IPS-18c (cell line): ENCODE data around the gene TMBIM1.

Experiments used
- H3K4me3 ChIP-seq: 2 replicates; pipeline ENCODE4 v1.7.0; 2013; ENCODE audit warnings: low read depth, mild to moderate bottlenecking, low read length, moderate library complexity; ENCODE audit not compliant: insufficient read depth
- H3K9me3 ChIP-seq: one replicate; pipeline ENCODE4 v1.6.1; 2013; ENCODE audit warnings: mild to moderate bottlenecking, low read length, moderate library complexity; ENCODE audit not compliant: control insufficient read depth, insufficient read depth

The TMBIM1 gene

GRCh38 chr2:218253232-218253625, 39.1 kb downstream of the TMBIM1 start:
- Histone ChIP-seq H3K4me3 (no peak overlapping the region), H3K9me3 (no peaks in the 10 kb centered on the region)

- no peak overlapping the region for H3K4me3 ChIP-seq
- no peaks in the 10 kb centered on the region for H3K9me3 ChIP-seq
Observed at GRCh38 chr2:218252509-218253231, 39.6 kb downstream of the TMBIM1 start.

GRCh38 chr2:218249691-218250090, 42.6 kb downstream of the TMBIM1 start:
- H3K4me3 ChIP-seq, result no peak overlapping the region

GRCh38 chr2:218245214-218245613, 47.1 kb downstream of the TMBIM1 start:
- H3K4me3 ChIP-seq, result no peak overlapping the region
- H3K9me3 ChIP-seq, result no peaks in the 10 kb centered on the region

More at GRCh38 chr2:218249691-218250090, 42.6 kb downstream of the TMBIM1 start:
- no peaks in the 10 kb centered on the region for H3K9me3 ChIP-seq

DNA sequence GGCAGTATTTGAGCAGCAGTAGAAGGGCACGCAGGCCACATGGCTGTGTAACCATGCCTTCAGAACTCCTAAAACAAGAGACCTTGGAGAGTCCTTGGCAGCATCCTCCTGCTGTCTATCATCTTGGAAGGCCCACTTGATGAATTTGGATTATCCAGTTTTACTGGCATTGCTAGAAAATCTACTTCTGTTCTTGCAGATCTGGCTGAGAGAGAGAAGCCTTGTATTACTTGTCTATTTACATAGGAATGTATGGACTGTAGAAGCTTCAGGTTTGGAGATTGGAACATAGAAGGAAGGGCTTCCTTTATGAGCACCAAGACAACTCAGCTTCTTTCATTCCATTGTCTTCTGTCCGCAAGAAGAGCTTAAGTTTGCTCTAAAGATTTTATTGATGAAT, 47.6 kb downstream of the TMBIM1 start:
- no peak overlapping the region for H3K4me3 ChIP-seq

DNA sequence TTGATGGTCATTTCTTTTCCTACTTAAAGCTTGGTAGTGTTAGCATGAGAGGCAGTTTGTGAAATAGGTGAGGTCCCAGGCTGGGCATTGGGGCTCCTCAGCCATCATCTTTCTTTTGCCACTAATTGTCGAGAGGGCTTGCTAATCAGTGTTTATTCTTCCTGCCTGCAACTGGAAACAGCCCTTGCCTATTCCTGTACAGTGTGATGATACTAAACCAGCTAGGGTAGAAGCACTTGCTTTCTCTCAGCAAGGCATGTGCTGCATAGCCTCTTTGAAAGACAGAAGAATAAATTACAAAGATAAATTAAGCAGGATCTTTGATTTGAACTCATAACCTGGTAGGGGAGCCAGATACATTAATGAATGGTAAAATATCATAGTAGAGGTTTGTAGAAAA, 48.1 kb downstream of the TMBIM1 start:
- Histone ChIP-seq H3K4me3 (no peak overlapping the region), H3K9me3 (no peaks in the 10 kb centered on the region)

More for the DNA sequence above, 47.6 kb downstream of the TMBIM1 start:
- H3K9me3 ChIP-seq, result no peaks in the 10 kb centered on the region

GRCh38 chr2:218238887-218239286, 53.4 kb downstream of the TMBIM1 start:
- no peaks in the 10 kb centered on the region for H3K9me3 ChIP-seq
- H3K4me3 ChIP-seq, result no peak overlapping the region

GRCh38 chr2:218236829-218237228, 55.5 kb downstream of the TMBIM1 start:
- Histone ChIP-seq H3K9me3 (no peaks in the 10 kb centered on the region), H3K4me3 (no peak overlapping the region)

DNA sequence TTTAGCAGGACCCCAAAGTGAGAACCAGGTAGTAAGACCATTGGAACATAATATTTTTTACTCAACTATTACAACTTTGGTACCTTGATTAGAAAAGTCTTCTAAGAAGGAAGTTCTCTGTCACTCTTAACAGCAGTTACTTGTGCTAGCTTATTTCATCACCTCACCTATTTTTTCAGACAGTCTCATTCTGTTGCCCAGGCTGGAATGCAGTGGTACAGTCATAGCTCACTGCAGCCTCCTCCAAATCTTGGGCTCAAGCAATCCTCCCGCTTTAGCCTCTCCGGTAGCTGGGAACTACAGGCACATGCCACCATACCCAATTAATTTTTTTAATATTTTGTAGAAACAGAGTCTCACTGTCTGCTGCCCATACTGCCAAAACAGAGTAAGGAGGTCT, 57.3 kb downstream of the TMBIM1 start:
- no peak overlapping the region for H3K4me3 ChIP-seq
- H3K9me3 ChIP-seq, result no peaks in the 10 kb centered on the region

GRCh38 chr2:218234521-218234920, 57.8 kb downstream of the TMBIM1 start:
- Histone ChIP-seq H3K4me3 (no peak overlapping the region), H3K9me3 (no peaks in the 10 kb centered on the region)

- Histone ChIP-seq H3K4me3 (no peak overlapping the region), H3K9me3 (no peaks in the 10 kb centered on the region)
Observed at GRCh38 chr2:218233543-218233942, 58.8 kb downstream of the TMBIM1 start.

DNA sequence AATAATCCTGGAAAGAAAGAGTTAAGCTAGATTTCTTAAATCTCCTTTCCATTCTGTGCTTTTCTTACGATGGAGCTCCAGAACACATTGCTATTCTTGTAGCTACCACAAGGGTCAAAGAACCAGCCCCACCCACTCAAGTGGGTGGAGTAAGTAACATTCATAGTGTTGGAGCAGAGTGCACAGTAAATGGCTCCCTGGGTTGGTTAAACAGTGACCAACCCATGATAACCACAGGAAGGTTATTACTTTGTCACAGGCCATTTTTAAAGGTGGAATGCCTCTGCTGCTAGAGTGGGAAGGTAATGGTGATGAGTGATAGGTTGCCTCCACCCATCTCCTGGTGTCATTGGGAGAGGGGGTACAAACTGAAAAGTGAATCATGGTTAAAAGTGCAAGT, 61.4 kb downstream of the TMBIM1 start:
- no peaks in the 10 kb centered on the region for H3K9me3 ChIP-seq
- no peak overlapping the region for H3K4me3 ChIP-seq

DNA sequence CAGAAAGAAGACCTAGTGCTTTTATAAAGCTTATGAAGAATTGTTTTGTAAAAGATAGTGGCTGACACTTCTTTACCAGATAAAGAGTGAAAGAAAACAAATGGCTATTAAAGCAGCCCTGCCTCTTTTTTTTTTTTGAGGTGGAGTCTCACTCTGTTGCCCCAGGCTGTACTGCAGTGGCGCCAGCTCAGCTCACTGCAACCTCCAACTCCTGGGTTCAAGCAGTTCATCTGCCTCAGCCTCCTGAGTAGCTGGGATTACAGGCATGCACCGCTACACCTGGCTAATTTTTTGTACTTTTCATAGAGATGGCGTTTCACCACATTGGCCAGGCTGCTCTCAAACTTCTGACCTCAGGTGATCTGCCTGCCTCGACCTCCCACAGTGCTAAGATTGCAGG, 62.5 kb downstream of the TMBIM1 start:
- H3K4me3 ChIP-seq, result no peak overlapping the region

GRCh38 chr2:218229239-218229638, 63.1 kb downstream of the TMBIM1 start:
- Histone ChIP-seq H3K4me3 (no peak overlapping the region), H3K9me3 (no peaks in the 10 kb centered on the region)

More for the DNA sequence above, 62.5 kb downstream of the TMBIM1 start:
- no peaks in the 10 kb centered on the region for H3K9me3 ChIP-seq

DNA sequence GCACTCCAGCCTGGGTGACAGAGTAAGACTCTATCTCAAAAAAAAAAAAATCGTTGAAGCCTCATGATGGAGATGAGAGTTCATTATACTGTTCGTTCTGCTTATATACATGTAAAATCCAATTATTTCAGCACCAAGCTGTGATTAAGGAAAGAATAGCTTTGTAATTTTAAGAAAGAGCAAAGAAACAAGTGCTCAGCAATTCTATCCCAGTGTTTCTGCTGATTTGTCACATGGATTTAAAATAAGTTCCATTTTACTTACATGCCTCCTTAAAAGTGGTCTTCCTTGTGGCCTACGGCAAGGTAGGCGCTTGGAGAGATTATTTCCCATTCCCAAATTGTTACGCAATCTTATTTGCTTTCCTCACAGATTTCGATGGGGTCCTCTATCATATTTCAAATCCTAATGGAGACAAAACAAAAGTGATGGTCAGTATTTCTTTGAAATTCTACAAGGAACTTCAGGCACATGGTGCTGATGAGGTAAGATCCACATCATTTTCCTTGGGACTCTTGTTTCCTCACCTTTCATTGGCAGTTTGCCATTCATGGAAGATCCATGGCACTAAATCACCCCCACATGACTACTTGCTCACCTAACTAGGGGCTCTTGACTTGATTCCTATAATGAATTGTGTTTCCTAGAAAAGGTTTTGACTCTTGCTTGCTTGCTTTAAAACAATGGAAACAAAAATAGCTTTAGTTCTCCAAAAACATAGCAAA, 63.8 kb downstream of the TMBIM1 start:
- H3K4me3 ChIP-seq, result no peak overlapping the region

DNA sequence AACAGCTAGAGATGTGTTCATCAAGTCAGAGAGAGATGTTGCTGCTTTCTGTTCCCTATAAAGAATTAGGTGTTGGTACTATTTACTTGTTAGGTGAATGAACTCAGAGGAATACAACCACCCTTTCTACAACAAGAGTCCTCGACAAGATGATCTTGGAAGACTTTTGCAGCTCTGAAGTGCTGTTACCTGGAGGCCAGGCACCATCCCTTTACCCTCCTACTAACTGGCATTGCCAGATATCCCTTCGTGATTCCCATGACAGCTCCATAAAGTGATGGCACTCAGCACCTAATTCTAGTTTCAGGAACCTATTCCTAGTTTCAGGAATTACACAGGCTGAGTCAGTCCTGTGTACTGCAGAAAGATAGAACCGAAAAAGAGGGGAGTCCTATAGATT, 65.4 kb downstream of the TMBIM1 start:
- no peaks in the 10 kb centered on the region for H3K9me3 ChIP-seq
- H3K4me3 ChIP-seq, result no peak overlapping the region

More for the DNA sequence above, 63.8 kb downstream of the TMBIM1 start:
- H3K9me3 ChIP-seq, result no peaks in the 10 kb centered on the region
